ENCODE results near the gene FAM149B1. TPM values are rescaled to one million over a fixed set of nuclear protein-coding genes. Genes with fewer than 3 reads are reported as not detected.

The FAM149B1 gene
- polyA plus RNA-seq, 1 experiment = 42.9 TPM

DNA sequence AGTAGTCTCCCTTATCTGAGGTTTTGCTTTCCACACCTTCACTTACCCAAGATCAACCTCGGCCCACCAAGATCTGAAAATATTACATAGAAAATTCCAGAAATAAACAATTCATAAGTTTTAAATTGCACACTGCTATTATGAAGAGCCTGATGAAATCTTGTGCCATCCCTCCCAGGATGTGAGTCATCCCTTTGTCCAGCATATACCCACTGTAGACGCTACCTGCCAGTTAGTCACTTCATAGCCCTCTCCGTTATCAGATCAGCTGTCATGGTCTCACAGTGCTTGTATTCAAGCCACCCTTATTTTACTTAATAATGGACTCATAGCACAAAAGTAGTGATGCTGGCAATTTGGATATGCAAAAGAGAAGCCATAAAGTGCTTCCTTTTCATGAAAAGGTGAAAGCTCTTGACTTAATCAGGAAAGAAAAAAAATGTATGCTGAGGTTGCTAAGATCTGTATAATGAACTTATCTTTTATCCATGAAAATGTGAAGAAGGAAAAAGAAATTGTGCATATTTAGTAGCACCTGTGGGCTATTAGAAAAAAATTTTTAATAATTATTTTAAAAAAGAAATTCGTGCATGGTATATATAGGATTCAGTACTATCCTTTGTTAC lies 94.3 kb downstream of the FAM149B1 start:
- TF ChIP-seq, protein P1, sequence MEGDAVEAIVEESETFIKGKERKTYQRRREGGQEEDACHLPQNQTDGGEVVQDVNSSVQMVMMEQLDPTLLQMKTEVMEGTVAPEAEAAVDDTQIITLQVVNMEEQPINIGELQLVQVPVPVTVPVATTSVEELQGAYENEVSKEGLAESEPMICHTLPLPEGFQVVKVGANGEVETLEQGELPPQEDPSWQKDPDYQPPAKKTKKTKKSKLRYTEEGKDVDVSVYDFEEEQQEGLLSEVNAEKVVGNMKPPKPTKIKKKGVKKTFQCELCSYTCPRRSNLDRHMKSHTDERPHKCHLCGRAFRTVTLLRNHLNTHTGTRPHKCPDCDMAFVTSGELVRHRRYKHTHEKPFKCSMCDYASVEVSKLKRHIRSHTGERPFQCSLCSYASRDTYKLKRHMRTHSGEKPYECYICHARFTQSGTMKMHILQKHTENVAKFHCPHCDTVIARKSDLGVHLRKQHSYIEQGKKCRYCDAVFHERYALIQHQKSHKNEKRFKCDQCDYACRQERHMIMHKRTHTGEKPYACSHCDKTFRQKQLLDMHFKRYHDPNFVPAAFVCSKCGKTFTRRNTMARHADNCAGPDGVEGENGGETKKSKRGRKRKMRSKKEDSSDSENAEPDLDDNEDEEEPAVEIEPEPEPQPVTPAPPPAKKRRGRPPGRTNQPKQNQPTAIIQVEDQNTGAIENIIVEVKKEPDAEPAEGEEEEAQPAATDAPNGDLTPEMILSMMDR (IDR thresholded peaks at IDR 0.05; ENCODE audit: low read depth, low read length) = no peak
- Histone ChIP-seq H3K27me3 (ENCODE audit: control insufficient read depth, insufficient read depth, low read length) (peaks cover 6% of the 10 kb centered on the region), H3K9me3 (ENCODE audit: control insufficient read depth, insufficient read depth, low read length) (no peaks in the 10 kb centered on the region; the same call in 1 of the 2 replicates), H3K4me3 (ENCODE audit: low read depth, low read length) (no peak overlapping the region), H3K27ac (ENCODE audit: low read depth, low read length) (no peak overlapping the region)
- POLR2A ChIA-PET = no interaction called here
- CTCF ChIA-PET = no interaction called here
- peak; percentile 43 for DNase-seq (ENCODE audit: low read depth, low spot score)

DNA sequence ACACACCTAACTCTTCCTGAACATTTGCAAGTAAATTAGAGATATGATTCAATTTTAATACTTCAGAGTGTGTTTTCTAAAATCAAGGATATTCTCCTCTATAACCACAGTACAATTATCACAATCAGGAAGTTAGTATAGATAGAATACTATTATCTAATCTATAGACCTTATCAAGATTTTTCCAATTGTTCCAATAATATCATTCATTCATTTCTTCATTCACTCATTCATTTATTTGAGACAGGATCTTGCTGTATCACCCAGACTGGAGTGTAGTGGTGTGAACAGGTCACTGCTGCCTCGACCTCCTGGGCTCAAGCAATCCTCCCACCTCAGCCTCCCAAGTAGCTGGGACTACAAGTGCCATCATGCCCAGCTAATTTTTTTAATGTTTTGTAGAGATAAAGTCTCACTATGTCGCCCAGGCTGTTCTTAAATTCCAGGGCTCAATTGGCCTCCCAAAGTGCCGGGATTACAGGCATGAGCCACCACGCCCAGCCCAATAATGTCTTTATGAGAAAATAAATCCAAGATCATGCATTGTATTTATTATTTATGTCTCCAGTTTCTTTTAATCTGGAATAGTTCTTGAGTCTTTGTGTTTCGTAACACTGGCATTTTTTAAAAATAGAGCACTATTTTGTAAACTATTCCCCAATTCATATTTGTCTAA lies 95.1 kb downstream of the FAM149B1 start:
- no peak overlapping the region for H3K27ac ChIP-seq (ENCODE audit: low read depth, low read length)
- H3K9me3 ChIP-seq (ENCODE audit: control insufficient read depth, insufficient read depth, low read length) = no peaks in the 10 kb centered on the region; the same call in 1 of the 2 replicates
- DNase-seq (ENCODE audit: low read depth, low spot score) = no peak
- TF ChIP-seq, protein P1 (IDR thresholded peaks at IDR 0.05; ENCODE audit: low read depth, low read length) = no peak
- peaks cover 7% of the 10 kb centered on the region for H3K27me3 ChIP-seq (ENCODE audit: control insufficient read depth, insufficient read depth, low read length)
- CTCF ChIA-PET = interaction anchor here (1.0 to 1.8 kb wide), 4 partner anchors 10 to 34 kb away, joined by 3 to 8 read pairs (median 4); partner anchors contain the start of gene MRPS16
- H3K4me3 ChIP-seq (ENCODE audit: low read depth, low read length) = no peak overlapping the region
- POLR2A ChIA-PET = no interaction called here

DNA sequence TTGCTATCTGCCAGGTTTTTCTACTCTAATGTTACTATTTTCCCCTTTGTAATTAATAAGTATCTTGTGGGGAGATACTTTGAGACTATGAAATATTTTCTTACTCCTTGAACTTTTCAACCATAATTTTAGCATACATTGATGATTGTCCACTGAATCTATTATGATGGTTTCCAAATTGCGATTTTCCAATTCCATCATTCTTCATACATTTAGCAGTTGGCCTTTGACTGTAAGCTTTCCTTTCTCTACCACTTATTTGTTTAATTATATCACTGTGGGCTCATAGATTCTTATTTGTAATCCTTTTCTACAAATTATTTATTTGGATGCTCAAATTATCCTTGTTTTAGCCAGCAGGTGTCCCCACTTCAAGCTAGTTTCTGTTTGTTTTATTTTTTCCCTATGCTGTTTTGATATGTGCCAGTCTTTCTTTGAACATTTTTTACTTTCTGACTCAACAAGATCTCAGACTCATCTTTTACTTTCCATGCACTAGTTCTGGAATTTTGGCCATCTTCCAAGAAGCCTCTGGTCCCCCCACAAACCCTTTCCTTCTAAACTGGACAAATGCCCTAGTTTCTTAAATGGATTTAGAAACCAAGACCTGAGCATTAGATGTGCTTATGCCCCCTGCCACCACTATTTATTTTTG lies 95.9 kb downstream of the FAM149B1 start:
- ChIA-PET POLR2A (no interaction called here), CTCF (interaction anchor here (0.5 to 1.8 kb wide), 10 partner anchors 9 to 263 kb away, joined by 3 to 8 read pairs (median 4); partner anchors contain the start of gene MRPS16)
- TF ChIP-seq, protein P1 (IDR thresholded peaks at IDR 0.05; ENCODE audit: low read depth, low read length) = peak; percentile 61
- DNase-seq (ENCODE audit: low read depth, low spot score) = no peak
- Histone ChIP-seq H3K27ac (ENCODE audit: low read depth, low read length) (no peak overlapping the region), H3K9me3 (ENCODE audit: control insufficient read depth, insufficient read depth, low read length) (no peaks in the 10 kb centered on the region; the same call in 1 of the 2 replicates), H3K27me3 (ENCODE audit: control insufficient read depth, insufficient read depth, low read length) (peaks cover 7% of the 10 kb centered on the region), H3K4me3 (ENCODE audit: low read depth, low read length) (no peak overlapping the region)

DNA sequence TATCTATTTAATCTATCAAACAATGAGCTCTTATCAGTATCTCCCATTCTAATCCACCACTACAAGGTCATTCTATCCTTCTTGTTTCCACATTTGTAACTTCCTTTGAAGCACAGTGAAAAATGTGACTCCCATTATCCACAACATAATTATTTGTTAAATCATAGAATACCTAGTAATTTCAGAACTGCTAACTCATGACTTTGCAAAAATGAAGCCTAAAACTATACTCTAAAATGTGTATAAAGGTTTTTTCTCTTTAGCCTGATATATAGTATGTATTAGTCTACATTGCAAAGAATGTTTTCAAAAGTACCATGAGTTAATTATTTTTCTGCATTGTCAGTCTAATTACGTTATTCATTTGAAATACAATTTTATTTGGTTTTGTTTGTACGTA lies 96.5 kb downstream of the FAM149B1 start:
- ChIA-PET CTCF (interaction anchor here (0.5 to 1.8 kb wide), 8 partner anchors 8 to 207 kb away, joined by 3 to 8 read pairs (median 5); partner anchors contain the start of gene MRPS16), POLR2A (interaction anchor here (0.7 kb wide), 1 partner anchor 681 kb away, joined by 3 read pairs; no protein-coding TSS in a partner anchor)
- Histone ChIP-seq H3K4me3 (ENCODE audit: low read depth, low read length) (no peak overlapping the region), H3K27me3 (ENCODE audit: control insufficient read depth, insufficient read depth, low read length) (peaks cover 11% of the 10 kb centered on the region), H3K9me3 (ENCODE audit: control insufficient read depth, insufficient read depth, low read length) (no peaks in the 10 kb centered on the region; the same call in 1 of the 2 replicates), H3K27ac (ENCODE audit: low read depth, low read length) (no peak overlapping the region)
- DNase-seq (ENCODE audit: low read depth, low spot score) = no peak
- TF ChIP-seq, protein P1 (IDR thresholded peaks at IDR 0.05; ENCODE audit: low read depth, low read length) = no peak
